HT-29 (cell line): ENCODE data around the gene ZNF337. TPM values are rescaled to one million over a fixed set of nuclear protein-coding genes. Genes with fewer than 3 reads are reported as not detected.
A peak's percentile ranks its signal among the peaks of the same experiment; 100 is the strongest.
"Not testable (repeated sequence)": the region's sequence is repeated elsewhere in the genome, so short reads cannot be mapped to it uniquely, and the experiment has no call there.

Source experiments
- DNase-seq: peaks from one replicate; pipeline ENCODE4 v3.0.0-alpha.2; 2015; ENCODE audit warnings: low spot score
- total RNA-seq: library from RNA; depleted of rRNA; stranded (reverse); fragments of >200 nt; shearing (Covaris generic); gene quantifications from 2 replicates; pipeline ENCODE4 v1.2.3, GENCODE V29; 2014

ZNF337 gene
- total RNA-seq, 1 experiment from 2014 or later, result 7.2 TPM

- DNase-seq, result no peak
Measured at GRCh38 chr20:25695532-25696370, 902 bp downstream of the ZNF337 start.

- no peak for DNase-seq
Measured at GRCh38 chr20:25692499-25692898, 4.2 kb downstream of the ZNF337 start.

GRCh38 chr20:25690427-25690826, 6.2 kb downstream of the ZNF337 start:
- no peak for DNase-seq

DNA sequence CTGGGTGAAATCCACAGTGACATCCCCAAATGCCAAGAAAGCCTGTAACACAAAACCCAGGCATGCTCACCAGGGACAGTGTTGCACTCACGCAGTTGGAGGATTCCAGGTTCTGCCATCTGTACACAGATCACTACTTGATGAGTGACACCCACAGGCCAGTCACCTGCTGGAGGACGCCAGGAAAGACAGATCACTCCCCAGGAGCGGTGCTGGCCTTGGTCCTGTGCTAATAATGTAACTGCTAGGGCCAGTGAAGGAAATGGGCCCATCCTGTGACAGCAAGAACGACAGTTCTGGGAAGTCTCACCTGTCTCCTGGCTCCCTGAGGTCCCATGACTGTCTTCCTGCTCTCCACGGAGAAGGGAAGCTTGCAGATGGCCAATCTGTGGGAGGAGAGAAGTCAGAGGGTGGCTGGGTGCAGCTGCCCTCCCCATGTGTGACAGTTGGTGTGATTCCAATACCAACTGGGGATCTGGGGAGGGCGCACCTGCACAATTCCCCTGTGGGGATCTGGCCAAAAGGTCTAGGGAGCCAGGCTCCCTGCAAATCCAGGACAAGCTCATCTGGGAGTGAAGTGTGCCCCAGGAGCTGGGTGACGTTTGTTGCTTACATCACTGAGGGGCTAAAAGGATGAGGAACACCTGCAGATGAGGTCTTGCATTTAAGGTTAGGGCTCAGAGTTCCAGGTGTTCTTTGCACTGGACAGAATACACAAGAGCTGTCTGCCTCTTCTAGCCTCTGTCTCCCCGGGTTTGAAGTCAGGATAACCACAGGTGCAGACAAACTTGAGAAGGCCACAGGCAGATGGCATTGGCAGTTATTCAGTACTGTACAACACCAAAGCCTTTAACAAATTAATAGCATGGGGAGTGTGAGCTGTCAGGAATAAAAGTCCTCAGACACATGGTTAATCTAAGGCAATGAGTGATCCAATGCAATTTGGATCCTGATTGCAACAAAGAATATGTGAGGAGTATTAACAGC, 10.3 kb downstream of the ZNF337 start:
- no peak for DNase-seq

DNA sequence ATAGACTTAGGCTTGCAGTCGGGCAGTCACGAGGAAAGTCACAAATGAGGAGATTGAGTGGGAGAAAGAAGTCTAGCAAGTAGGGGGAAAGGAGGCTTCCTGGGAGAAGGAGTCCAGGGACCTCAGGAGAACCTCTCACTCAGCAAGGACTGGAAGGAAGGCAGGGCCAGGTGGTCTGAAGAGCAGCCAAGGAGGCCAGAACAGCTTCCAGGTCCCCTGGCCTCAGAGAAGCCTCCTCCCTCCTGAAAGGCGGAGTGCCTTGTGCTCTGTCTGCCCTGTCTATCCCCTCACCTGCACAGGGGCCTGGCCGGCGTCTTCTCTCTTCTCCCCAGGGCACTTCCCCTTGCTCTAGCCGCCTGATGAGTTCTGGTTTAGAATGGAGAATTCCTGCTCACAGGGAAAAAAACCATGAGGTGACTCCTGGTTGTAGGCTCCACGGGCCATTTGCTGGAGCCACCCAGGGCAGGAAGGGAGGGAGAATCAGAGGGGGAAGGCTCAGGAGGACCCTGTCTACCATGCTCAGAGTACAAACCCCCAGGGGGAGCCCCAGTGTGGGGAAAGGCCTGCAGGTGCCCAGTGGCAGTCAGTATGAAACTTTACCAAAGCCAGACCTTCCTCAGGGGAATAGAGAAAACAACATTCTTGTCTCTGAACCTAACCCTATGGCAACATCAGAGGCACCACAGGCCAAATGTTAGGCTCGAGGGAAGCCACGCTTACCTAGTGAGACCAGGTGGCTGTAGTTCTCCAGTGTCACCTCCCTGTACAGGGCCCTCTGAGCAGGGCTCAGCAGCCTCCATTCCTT, 11.2 kb downstream of the ZNF337 start:
- DNase-seq, result no peak

- DNase-seq, result not testable (repeated sequence)
Measured at GRCh38 chr20:25683826-25684225, 12.8 kb downstream of the ZNF337 start.

- DNase-seq, result no peak
Measured at GRCh38 chr20:25683050-25683449, 13.6 kb downstream of the ZNF337 start.

GRCh38 chr20:25676164-25676809, 20.4 kb downstream of the ZNF337 start:
- no peak for DNase-seq

GRCh38 chr20:25675161-25675560, 21.5 kb downstream of the ZNF337 start:
- no peak for DNase-seq

DNA sequence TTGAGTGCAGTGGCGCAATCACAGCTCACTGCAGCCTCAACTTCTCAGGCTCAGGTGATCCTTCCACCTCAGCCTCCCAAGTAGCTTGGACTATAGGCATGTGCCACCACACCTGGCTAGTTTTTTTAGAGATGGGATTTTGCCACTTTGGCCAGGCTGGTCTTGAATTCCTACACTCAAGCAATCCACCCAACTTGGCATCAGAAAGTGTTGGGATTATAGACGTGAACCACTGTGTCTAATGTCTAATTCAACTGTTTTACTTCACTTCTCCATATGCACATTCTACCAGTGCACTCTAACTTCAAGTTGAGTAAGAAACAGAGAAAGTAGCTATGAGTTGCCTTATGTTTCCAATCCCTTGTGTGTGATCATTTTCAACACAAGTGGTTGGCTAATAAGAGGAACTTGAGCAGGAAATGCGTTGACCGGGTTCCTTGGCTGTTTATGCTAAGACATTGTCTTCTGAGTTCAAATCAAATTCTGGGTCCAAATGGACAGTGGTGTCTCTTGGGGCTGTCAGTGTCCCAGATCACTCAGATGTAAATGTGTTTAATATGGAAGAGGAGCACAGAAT, 23.9 kb downstream of the ZNF337 start:
- DNase-seq, result no peak

DNA sequence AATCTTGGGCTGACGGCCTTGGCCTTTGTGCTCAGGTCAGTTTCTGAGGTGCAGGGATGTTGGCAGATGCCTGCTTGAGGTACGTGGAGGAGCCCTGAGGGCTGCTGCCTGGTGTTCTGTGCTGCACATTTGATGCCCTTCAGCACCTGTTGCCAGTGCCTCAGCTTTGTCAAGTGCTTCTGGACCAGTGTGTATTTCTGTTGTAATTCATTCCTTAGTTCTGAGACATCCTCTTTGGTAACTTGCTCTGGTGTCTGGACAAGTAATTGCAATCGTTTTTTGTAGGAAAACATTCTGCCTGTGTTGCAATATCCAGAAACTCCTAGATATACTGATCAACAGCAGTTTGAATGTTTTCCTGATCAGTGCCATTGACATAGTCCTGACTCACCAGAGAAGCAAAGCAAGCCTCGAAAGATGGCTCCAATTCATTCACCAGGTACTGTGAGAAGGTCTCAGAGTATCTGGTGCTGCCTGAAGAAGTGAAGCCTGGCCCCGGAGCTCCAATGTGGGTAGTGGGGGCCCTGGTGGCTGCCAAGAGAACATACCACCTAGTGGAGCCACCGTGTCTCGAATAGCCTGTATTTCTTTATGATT, 26.7 kb downstream of the ZNF337 start:
- DNase-seq, result peak; percentile 28

DNA sequence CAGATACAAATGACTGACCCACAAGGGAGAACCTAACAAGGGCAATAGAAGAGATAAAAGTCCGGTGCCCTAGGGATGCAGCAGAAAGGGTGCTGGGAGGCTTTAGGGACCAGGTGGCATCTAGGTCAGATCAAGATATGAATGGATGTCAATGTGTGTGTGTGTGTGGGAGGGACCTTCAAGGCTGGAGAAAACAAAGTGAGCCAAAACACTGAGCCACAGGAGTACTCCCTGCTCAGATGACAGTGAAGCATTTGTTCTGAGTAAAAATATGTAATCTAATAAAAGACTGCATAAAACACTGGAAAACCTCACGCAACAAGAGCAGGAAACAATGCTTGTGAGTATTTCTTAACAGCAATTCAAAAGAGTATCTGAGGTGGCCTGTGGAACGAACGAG, 28.2 kb downstream of the ZNF337 start:
- DNase-seq, result no peak

DNA sequence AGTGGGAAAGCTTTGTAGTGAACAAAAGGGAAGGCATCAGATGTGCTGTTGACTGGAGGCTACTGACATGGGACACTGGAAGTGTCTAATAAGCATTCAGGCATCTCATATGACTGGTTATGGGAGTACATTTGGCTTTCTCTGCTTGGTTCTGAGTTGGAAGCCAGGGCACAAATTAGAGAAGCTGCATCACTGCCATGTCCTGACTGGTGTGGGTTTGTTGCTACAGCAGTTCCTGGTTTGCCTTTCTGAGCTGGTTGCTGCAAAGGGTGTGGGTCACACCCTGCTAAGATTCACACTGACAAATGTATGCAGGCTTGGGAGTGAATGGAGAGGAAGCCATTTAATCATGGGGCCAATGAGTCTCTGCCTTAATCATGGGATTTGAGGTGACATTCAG, 36.7 kb downstream of the ZNF337 start:
- DNase-seq, result no peak

DNA sequence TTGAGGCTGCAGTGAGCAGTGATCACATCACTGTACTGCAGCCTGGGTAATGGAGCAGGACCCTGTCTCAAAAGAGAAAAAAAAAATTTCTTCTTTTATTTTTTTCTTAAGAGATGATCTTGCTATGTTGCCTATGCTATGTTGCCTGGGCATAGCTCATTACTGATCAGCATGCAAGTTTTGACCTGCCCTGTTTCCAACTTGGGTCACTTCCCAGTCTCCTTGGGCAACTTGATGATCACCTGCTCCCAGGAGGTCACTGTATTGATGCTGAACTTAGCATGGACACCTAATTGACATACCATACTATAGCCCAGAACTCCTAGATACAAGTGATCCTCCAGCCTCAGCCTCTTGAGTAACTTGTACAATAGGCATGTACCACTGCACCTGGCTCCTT, 42.2 kb downstream of the ZNF337 start:
- no peak for DNase-seq

GRCh38 chr20:25652866-25653265, 43.8 kb downstream of the ZNF337 start:
- not testable (repeated sequence) for DNase-seq

- no peak for DNase-seq
Measured at GRCh38 chr20:25644814-25645213, 51.8 kb downstream of the ZNF337 start.

- no peak for DNase-seq
Measured at GRCh38 chr20:25643716-25644115, 52.9 kb downstream of the ZNF337 start.

GRCh38 chr20:25637247-25637646, 59.4 kb downstream of the ZNF337 start:
- DNase-seq, result no peak

DNA sequence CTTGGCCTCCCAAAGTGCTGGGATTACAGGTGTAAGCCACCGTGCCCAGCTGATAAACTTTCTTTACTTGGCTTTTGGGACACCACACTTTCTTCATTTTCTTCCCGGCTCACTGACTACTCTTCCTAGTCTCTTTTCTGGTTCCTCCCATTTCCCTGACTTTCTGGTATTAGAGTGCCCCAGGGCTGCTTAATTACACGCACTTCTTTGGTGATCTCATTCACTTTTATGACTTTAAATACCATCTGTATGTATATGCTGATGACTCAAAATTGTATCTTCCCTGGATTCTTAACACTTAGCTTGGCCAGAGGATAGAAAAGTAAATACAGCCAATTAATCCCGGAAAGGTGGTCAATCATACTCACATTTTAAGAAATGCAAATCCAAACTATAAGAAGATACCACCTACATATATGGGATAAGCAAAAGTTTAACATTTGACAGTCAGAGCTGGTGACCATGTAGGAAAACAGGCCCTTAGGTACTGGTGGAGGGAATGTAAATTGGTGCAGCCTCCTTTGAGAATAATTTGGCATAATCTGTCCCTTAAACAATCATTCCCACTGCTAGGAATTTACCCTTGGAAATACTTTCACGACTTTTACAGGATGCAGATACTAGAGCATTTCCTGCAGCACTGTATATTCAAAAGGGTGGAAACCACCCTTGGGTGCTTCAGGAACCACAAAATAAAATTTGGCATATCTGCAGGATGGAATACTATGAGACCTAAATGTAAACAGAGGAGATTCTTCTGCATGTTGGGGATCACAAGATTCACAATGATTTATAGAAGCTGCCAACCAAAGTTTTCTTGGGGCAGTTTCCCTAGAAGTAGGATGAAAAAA, 63.5 kb downstream of the ZNF337 start:
- DNase-seq, result no peak
